ENCODE results near the gene RPS16.

GRCh38 chr19:39446365-39447084 is 10.8 kb upstream of the RPS16 start:
- TF ChIP-seq CTCF (IDR thresholded peaks at IDR 0.05; ENCODE audit: poor library complexity) (no peak), EZH2phosphoT487 (IDR thresholded peaks at IDR 0.05; ENCODE audit: low read depth, severe bottlenecking, unreplicated experiment) (no peak)

Data from hepatocyte (in vitro differentiated cells).